Keratinocyte (primary cell): Measurements from ENCODE around the gene INSYN2A. TPM values are rescaled to one million over a fixed set of nuclear protein-coding genes. Genes with fewer than 3 reads are reported as not detected.

Experiments
- DNase-seq: peaks from one replicate; pipeline ENCODE4 v3.0.0-alpha.2; 2011; ENCODE audit warnings: low read depth, missing footprints, low spot score
- FAIRE-seq: peaks from 2 replicates; lab custom pipeline; 2011; peaks lifted over from hg19 to GRCh38; lab: Jason Lieb, UNC
- H2AFZ ChIP-seq: 2 replicates; pipeline ENCODE4 v1.6.0; 2012; ENCODE audit warnings: low read length, control low read depth, inconsistent platforms; ENCODE audit not compliant: control insufficient read depth
- H3K27ac ChIP-seq: 2 replicates; pipeline ENCODE4 v1.5.1; 2011; ENCODE audit warnings: low read length; ENCODE audit not compliant: control insufficient read depth, insufficient read depth
- H3K27me3 ChIP-seq: 3 replicates; pipeline ENCODE4 v1.6.0; 2011; ENCODE audit warnings: low read length; ENCODE audit not compliant: control insufficient read depth, insufficient read depth; ENCODE audit errors: extremely low read depth
- H3K36me3 ChIP-seq, 2 experiments: 2 replicates in 1 of 2; 3 replicates in 1 of 2; pipeline ENCODE4 v1.5.1; 2011; ENCODE audit warnings: low read length in 2 of 2, mild to moderate bottlenecking in 1 of 2; ENCODE audit not compliant: control insufficient read depth in 2 of 2, insufficient read depth in 2 of 2; ENCODE audit errors: extremely low read depth in 1 of 2
- H3K4me1 ChIP-seq: 3 replicates; pipeline ENCODE4 v1.5.1; 2011; ENCODE audit warnings: low read length; ENCODE audit not compliant: control insufficient read depth, insufficient read depth; ENCODE audit errors: extremely low read depth
- H3K4me2 ChIP-seq: 3 replicates; pipeline ENCODE4 v1.6.0; 2011; ENCODE audit warnings: low read depth, low read length; ENCODE audit not compliant: control insufficient read depth, insufficient read depth; ENCODE audit errors: extremely low read depth
- H3K4me3 ChIP-seq, 3 experiments: fragments of 200-600 bp in 1 of 3; sonication (generic) in 1 of 3; 2 replicates in 2 of 3; 3 replicates in 1 of 3; pipeline ENCODE4 v1.5.1; 2011 to 2016; ENCODE audit warnings: low read length in 3 of 3, mild to moderate bottlenecking in 3 of 3, control low read depth in 2 of 3, inconsistent platforms in 1 of 3, low read depth in 1 of 3, mixed read lengths in 1 of 3, mixed run types in 1 of 3, moderate library complexity in 1 of 3; ENCODE audit not compliant: control insufficient read depth in 2 of 3, insufficient read depth in 2 of 3; ENCODE audit errors: extremely low read depth in 1 of 3
- H3K79me2 ChIP-seq: 2 replicates; pipeline ENCODE4 v1.6.0; 2012; ENCODE audit warnings: low read length; ENCODE audit not compliant: control insufficient read depth, insufficient read depth
- H3K9ac ChIP-seq: 3 replicates; pipeline ENCODE4 v1.6.0; 2011; ENCODE audit warnings: low read length; ENCODE audit not compliant: control insufficient read depth, insufficient read depth; ENCODE audit errors: extremely low read depth
- H3K9me1 ChIP-seq: 3 replicates; pipeline ENCODE4 v1.6.0; 2011; ENCODE audit warnings: low read length; ENCODE audit not compliant: control insufficient read depth, insufficient read depth; ENCODE audit errors: extremely low read depth
- H3K9me3 ChIP-seq: 2 replicates; pipeline ENCODE4 v1.5.1; 2012; ENCODE audit warnings: low read depth, low read length; ENCODE audit not compliant: control insufficient read depth
- H4K20me1 ChIP-seq: 3 replicates; pipeline ENCODE4 v1.6.0; 2011; ENCODE audit warnings: low read length; ENCODE audit not compliant: control insufficient read depth, insufficient read depth; ENCODE audit errors: extremely low read depth
- CTCF ChIP-seq, 3 experiments: IDR thresholded peaks in 1 of 3; conservative IDR thresholded peaks in 1 of 3; optimal IDR thresholded peaks in 1 of 3; 2 replicates in 2 of 3; 3 replicates in 1 of 3; pipeline versions ENCODE3 to v1.5.1; 2011; ENCODE audit warnings: low read length in 3 of 3, mild to moderate bottlenecking in 3 of 3, moderate library complexity in 2 of 3, control low read depth in 1 of 3, inconsistent platforms in 1 of 3; ENCODE audit not compliant: insufficient read depth in 2 of 3; ENCODE audit errors: extremely low read depth in 1 of 3
- EZH2 ChIP-seq: IDR thresholded peaks from one replicate; pipeline ENCODE4 v1.6.1; 2012; ENCODE audit warnings: inconsistent platforms, mild to moderate bottlenecking, low read length, moderate library complexity
- dilution Hi-C: fragments of 300-500 bp; cut with MboI; formaldehyde crosslinking; loops from one replicate; pipeline ENCODE4 v1.7.0; 2020; ENCODE audit warnings: low sequenced_read_pairs; ENCODE audit not compliant: extremely low pct_ligation_motif_present
- polyA plus RNA-seq, 5 experiments: library from polyadenylated mRNA; depleted of rRNA in 3 of 5; stranded (reverse) in 3 of 5; stranded (forward) in 1 of 5; unstranded in 1 of 5; fragments of >200 nt; gene quantifications; 1 replicate in 1 of 5; 2 replicates in 3 of 5; 3 replicates in 1 of 5; pipeline versions ENCODE4 v1.2.1 to v1.2.3, GENCODE V29; 2011 to 2012; ENCODE audit warnings: missing spikeins in 2 of 5, low read depth in 1 of 5, low replicate concordance in 1 of 5

The INSYN2A gene
- polyA plus RNA-seq, 1 donor (not counting 4 experiments of a cell fraction or from before 2014, with no cell fraction given) = not detected

- peak; percentile 95 for FAIRE-seq
- Histone ChIP-seq H3K4me2 (peak overlapping the region; percentile 60), H3K9ac (no peak overlapping the region)
These were observed 47.5 kb downstream of the INSYN2A start for GRCh38 chr10:127148933-127149220.

GRCh38 chr10:127148066-127148932 lies 48.1 kb downstream of the INSYN2A start:
- peak overlapping the region; percentile 60 for H3K4me2 ChIP-seq
- no peaks in the 10 kb centered on the region for H3K79me2 ChIP-seq
- H2AFZ ChIP-seq = no peak overlapping the region
- FAIRE-seq = peak; percentile 76
- peaks cover 48% of the 10 kb centered on the region for H3K4me1 ChIP-seq
- no peaks in the 10 kb centered on the region for H3K9me3 ChIP-seq
- H3K9me1 ChIP-seq = peaks cover 3% of the 10 kb centered on the region
- DNase-seq = peak; percentile 45
- peak overlapping the region in 1 of 3 experiments; percentile 4 for H3K4me3 ChIP-seq
- no peaks in the 10 kb centered on the region for H3K27me3 ChIP-seq
- TF ChIP-seq EZH2 (no peak), CTCF (optimal IDR thresholded peaks at IDR 0.05 in 1 of 3, IDR thresholded peaks at IDR 0.05 in 1 of 3, conservative IDR thresholded peaks at IDR 0.05 in 1 of 3; ENCODE audit: extremely low read depth in 1 of 3, insufficient read depth in 2 of 3, low read length in 3 of 3) (no peak)
- no peak overlapping the region for H3K9ac ChIP-seq
- H3K36me3 ChIP-seq = peaks cover 0 to 1% of the 10 kb centered on the region in 2 experiments
- dilution Hi-C loops = no loop called here
- peak overlapping the region; percentile 74 for H3K27ac ChIP-seq
- H4K20me1 ChIP-seq = no peaks in the 10 kb centered on the region

More at GRCh38 chr10:127148933-127149220, 47.5 kb downstream of the INSYN2A start:
- TF ChIP-seq CTCF (optimal IDR thresholded peaks at IDR 0.05 in 1 of 3, IDR thresholded peaks at IDR 0.05 in 1 of 3, conservative IDR thresholded peaks at IDR 0.05 in 1 of 3; ENCODE audit: extremely low read depth in 1 of 3, insufficient read depth in 2 of 3, low read length in 3 of 3) (no peak), EZH2 (no peak)
- H3K27ac ChIP-seq = peak overlapping the region; percentile 74
- H3K9me3 ChIP-seq = no peaks in the 10 kb centered on the region
- H4K20me1 ChIP-seq = no peaks in the 10 kb centered on the region
- dilution Hi-C loops = no loop called here
- peaks cover 0 to 1% of the 10 kb centered on the region in 2 experiments for H3K36me3 ChIP-seq
- peaks cover 48% of the 10 kb centered on the region for H3K4me1 ChIP-seq
- H3K9me1 ChIP-seq = peaks cover 3% of the 10 kb centered on the region
- H3K79me2 ChIP-seq = no peaks in the 10 kb centered on the region
- H2AFZ ChIP-seq = no peak overlapping the region
- H3K4me3 ChIP-seq = peak overlapping the region in 1 of 3 experiments; percentile 4
- peak; percentile 57 for DNase-seq
- H3K27me3 ChIP-seq = no peaks in the 10 kb centered on the region
